Tibial artery (tissue), 4 donors: Measurements from ENCODE around the gene NLRC5.
A peak's percentile ranks its signal among the peaks of the same experiment; 100 is the strongest.

Source experiments
- DNase-seq, 2 donors: peaks; one replicate each; pipeline ENCODE4 v3.0.0-alpha.2; 2019
- H3K27ac ChIP-seq, 2 donors: fragments of 200-600 bp; sonication (generic) in 1 of 2; 1 replicate in 1 of 2; 2 replicates in 1 of 2; pipeline ENCODE4 v1.5.1; 2018 to 2019; ENCODE audit warnings: mild to moderate bottlenecking in 1 of 2
- H3K27me3 ChIP-seq, 2 donors: fragments of 200-600 bp; sonication (generic) in 1 of 2; one replicate each; pipeline versions ENCODE4 v1.5.1 to v1.6.0; 2016 to 2019
- H3K36me3 ChIP-seq, 3 donors: fragments of 200-600 bp; sonication (generic) in 2 of 3; one replicate each; pipeline ENCODE4 v1.5.1; 2016 to 2019; ENCODE audit warnings: mild to moderate bottlenecking in 2 of 3
- H3K4me1 ChIP-seq, 4 donors: fragments of 200-600 bp; sonication (generic) in 2 of 4; 1 replicate in 3 of 4; 2 replicates in 1 of 4; pipeline ENCODE4 v1.5.1; 2016 to 2019
- H3K4me3 ChIP-seq, 2 donors: fragments of 200-600 bp; sonication (generic) in 1 of 2; 1 replicate in 1 of 2; 2 replicates in 1 of 2; pipeline ENCODE4 v1.5.1; 2018 to 2019; ENCODE audit warnings: mild to moderate bottlenecking in 2 of 2
- H3K9me3 ChIP-seq, 3 donors: fragments of 200-600 bp; sonication (generic) in 1 of 3; one replicate each; pipeline ENCODE4 v1.5.1; 2016 to 2019
- intact Hi-C: fragments of 100-400 bp; cut with DNase I; formaldehyde crosslinking; loops from one replicate; pipeline ENCODE4 v1.15.0; 2023; ENCODE audit warnings: low total_unique reads
- TF ChIP-seq, protein P1 (sequence below), 2 experiments: fragments of 200-600 bp in 1 of 2; fragments of 450-650 bp in 1 of 2; IDR thresholded peaks; one replicate each; pipeline ENCODE4 v1.5.1; 2017 to 2019; ENCODE audit warnings: antibody characterized with exemption in 2 of 2, mild to moderate bottlenecking in 1 of 2, moderate library complexity in 1 of 2

NLRC5 gene

DNA sequence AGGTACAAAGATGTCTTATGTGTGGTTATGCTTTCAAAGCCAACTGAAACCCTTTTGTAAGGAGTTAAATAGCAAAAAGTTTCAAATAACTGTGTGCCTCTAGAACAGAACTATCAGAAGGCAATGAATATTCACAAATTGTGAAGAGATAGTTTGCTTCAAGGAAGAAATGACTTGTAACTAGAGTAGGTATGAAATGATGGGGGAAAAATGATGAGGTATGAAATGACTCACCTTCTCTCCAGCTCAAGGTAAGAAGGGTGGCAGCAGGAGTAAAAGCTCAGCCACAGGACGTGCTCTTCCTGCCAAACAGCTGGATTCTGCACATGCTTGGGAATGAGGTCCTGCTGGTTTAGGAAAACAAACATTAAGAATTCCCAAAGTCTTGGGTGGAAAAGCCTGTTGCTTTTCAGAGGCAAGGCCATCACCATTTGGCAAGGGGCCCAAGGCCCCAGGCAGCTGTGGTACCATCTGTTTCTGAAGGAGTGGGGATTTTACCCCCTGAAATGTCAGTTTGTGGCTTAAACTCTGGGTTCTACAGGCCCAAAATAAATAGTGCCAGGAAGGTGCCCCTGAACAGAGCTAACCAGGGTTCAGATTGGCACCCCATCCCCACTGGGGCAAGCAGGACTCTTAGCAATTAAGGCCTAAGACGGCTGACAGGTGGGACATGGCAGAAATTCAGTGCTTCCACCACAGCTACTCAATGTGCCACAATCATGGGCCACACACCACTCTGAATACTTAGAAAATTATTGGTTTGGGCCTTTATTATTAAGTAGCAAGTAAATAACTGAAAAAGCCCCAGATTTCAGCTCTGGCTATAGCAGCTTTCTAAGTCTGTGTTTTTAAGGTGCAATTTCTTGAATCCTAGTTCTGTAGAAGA is 44.2 kb upstream of the NLRC5 start:
- intact Hi-C loops: no loop called here
- TF ChIP-seq, protein P1, sequence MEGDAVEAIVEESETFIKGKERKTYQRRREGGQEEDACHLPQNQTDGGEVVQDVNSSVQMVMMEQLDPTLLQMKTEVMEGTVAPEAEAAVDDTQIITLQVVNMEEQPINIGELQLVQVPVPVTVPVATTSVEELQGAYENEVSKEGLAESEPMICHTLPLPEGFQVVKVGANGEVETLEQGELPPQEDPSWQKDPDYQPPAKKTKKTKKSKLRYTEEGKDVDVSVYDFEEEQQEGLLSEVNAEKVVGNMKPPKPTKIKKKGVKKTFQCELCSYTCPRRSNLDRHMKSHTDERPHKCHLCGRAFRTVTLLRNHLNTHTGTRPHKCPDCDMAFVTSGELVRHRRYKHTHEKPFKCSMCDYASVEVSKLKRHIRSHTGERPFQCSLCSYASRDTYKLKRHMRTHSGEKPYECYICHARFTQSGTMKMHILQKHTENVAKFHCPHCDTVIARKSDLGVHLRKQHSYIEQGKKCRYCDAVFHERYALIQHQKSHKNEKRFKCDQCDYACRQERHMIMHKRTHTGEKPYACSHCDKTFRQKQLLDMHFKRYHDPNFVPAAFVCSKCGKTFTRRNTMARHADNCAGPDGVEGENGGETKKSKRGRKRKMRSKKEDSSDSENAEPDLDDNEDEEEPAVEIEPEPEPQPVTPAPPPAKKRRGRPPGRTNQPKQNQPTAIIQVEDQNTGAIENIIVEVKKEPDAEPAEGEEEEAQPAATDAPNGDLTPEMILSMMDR (IDR thresholded peaks at IDR 0.05): no peak
- no peaks in the 10 kb centered on the region for H3K9me3 ChIP-seq
- H3K4me3 ChIP-seq: no peak overlapping the region
- H3K27ac ChIP-seq: peak overlapping the region; percentile 26 to 28
- peaks cover 51 to 82% (median 62%) of the 10 kb centered on the region in 3 donors for H3K36me3 ChIP-seq
- peak in 1 of 2 donors; percentile 51 for DNase-seq
- H3K4me1 ChIP-seq: peaks cover 3 to 26% (median 9%) of the 10 kb centered on the region in 4 donors
- no peaks in the 10 kb centered on the region for H3K27me3 ChIP-seq

GRCh38 chr16:56945847-56946527 is 43.4 kb upstream of the NLRC5 start:
- TF ChIP-seq, protein P1 (IDR thresholded peaks at IDR 0.05): no peak
- H3K9me3 ChIP-seq: no peaks in the 10 kb centered on the region
- intact Hi-C loops: no loop called here
- H3K36me3 ChIP-seq: peaks cover 43 to 74% (median 54%) of the 10 kb centered on the region in 3 donors
- peak overlapping the region; percentile 26 to 28 for H3K27ac ChIP-seq
- H3K4me3 ChIP-seq: no peak overlapping the region
- peak in 1 of 2 donors; percentile 49 for DNase-seq
- no peaks in the 10 kb centered on the region for H3K27me3 ChIP-seq
- peaks cover 3 to 26% (median 9%) of the 10 kb centered on the region in 4 donors for H3K4me1 ChIP-seq

DNA sequence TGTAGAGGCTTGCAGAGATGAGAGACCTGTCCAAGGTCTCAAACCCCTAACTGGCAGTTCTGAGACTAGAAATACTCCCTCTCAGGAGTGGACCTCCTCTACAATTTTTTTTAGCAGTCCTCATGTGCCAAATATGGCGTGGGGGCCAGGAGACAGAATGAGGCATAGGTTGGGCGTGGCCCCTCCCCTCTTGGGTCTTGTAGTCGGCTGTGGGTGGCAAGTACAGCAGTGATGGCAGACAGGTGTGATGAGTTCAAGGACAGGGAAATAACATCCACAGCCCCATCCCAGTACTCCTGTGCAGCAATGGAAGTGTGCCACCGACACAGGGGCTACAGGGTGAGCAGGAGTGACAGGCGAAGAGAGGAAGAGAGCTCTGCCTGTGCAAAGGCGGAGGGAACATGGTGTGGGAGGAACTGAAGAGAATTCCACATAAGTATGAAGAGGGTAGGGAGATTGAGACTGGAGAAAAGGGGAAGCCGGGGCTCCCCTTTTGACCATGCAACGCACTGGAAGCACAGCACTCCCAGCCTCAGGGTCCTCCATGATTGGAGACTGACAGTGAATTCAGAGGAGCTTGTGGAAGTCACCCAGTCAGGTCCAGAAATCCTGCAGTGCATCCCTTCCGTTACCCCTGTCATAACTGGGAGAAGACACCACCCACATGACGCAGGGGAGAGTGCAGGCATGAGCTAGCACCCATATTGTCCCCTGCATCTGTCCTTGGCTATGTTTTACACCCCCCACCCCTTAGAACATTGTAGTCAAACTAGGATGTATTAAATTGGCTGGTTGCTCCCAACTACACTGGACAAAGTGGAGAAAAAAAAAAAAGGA is 42.4 kb upstream of the NLRC5 start:
- intact Hi-C loops: no loop called here
- Histone ChIP-seq H3K27me3 (no peaks in the 10 kb centered on the region), H3K9me3 (no peaks in the 10 kb centered on the region), H3K27ac (peak overlapping the region in 1 of 2 donors; percentile 28), H3K4me3 (no peak overlapping the region), H3K36me3 (peaks cover 33 to 64% (median 44%) of the 10 kb centered on the region in 3 donors), H3K4me1 (peaks cover 3 to 26% (median 9%) of the 10 kb centered on the region in 4 donors)
- DNase-seq: peak in 1 of 2 donors; percentile 65
- TF ChIP-seq, protein P1 (IDR thresholded peaks at IDR 0.05): no peak

DNA sequence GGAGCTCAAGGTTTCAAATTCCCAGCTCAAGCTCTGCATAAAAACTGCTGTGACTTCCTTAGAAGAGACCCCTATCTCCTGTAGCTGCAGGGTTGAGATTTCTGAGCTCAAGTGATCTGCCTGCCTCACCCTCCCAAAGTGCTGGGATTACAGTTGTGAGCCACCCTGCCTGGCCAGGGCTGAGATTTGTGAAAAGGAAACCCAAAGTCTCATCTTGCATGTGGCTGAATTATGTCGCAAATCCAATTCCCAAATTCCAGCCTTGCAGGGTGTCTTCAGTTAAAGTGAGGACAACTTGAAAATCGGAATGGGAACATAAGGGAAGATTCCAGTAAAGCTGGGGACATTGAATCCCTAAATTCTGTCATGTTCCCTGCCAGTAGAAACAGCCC is 41.8 kb upstream of the NLRC5 start:
- no peak overlapping the region for H3K27ac ChIP-seq
- no peaks in the 10 kb centered on the region for H3K27me3 ChIP-seq
- H3K4me3 ChIP-seq: no peak overlapping the region
- DNase-seq: peak in 1 of 2 donors; percentile 19
- intact Hi-C loops: no loop called here
- H3K36me3 ChIP-seq: peaks cover 27 to 58% (median 38%) of the 10 kb centered on the region in 3 donors
- TF ChIP-seq, protein P1 (IDR thresholded peaks at IDR 0.05): no peak
- peaks cover 3 to 26% (median 9%) of the 10 kb centered on the region in 4 donors for H3K4me1 ChIP-seq
- H3K9me3 ChIP-seq: no peaks in the 10 kb centered on the region

DNA sequence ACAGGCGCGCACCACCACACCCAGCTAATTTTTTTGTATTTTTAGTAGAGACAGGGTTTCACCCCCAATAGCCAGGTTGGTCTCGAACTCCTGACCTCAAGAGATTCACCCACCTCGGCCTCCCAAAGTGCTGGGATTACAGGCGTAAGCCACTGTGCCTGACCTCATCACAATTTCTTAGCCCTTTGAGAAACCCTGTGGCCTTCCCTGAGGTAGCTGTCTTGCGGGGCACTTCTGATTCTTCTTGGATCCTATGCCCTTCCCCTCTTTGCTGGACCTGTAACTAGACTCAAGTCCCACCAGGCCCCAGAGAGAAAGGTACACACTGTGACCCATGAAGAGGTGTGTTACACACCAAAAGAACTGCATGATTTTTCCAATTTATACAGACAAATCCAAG is 41.1 kb upstream of the NLRC5 start:
- Histone ChIP-seq H3K27ac (no peak overlapping the region), H3K9me3 (no peaks in the 10 kb centered on the region), H3K4me1 (peaks cover 3 to 26% (median 9%) of the 10 kb centered on the region in 4 donors), H3K27me3 (no peaks in the 10 kb centered on the region), H3K36me3 (peaks cover 21 to 51% (median 31%) of the 10 kb centered on the region in 3 donors), H3K4me3 (no peak overlapping the region)
- TF ChIP-seq, protein P1 (IDR thresholded peaks at IDR 0.05): no peak
- intact Hi-C loops: no loop called here
- no peak for DNase-seq
